NCI-H345 treated with DMSO at 0.1 percent for 48 hours (cell line): ENCODE data around the gene ZNF329.
"Not testable (repeated sequence)": the region's sequence is repeated elsewhere in the genome, so short reads cannot be mapped to it uniquely, and the experiment has no call there.

Experiments used
- DNase-seq: peaks from one replicate; lab custom pipeline; 2025; ENCODE audit not compliant: unreplicated experiment; lab: John Stamatoyannopoulos, UW

ZNF329 gene

GRCh38 chr19:58150328-58150921 is at the start of gene ZNF329:
Gene ZNF329, minus strand, starts transcription at chr19:58150789. Its CDS starts 21,286 bp downstream, at chr19:58129503.
- DNase-seq = no peak

GRCh38 chr19:58196901-58197616 is 46.5 kb upstream of the ZNF329 start:
- DNase-seq = no peak

DNA sequence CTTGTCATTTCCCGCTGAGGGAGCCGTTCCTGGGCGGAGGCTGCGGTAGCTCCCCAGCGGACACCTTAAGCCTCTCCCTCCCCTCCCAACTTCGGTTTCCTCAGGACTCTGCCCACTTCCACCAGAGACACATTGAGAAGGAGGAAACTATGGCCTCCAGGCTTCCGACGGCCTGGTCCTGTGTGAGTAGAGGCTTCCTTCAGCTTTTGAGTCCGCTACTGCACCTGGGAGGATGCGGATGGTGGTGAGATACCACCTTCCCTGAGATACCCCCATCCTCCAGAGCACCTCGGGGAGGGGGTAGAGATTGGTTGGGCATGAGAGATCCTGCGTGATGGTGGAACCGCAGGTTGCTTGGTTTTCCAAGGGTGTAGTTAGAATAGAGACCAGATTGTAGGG is 33.2 kb upstream of the ZNF329 start:
- DNase-seq = no peak

DNA sequence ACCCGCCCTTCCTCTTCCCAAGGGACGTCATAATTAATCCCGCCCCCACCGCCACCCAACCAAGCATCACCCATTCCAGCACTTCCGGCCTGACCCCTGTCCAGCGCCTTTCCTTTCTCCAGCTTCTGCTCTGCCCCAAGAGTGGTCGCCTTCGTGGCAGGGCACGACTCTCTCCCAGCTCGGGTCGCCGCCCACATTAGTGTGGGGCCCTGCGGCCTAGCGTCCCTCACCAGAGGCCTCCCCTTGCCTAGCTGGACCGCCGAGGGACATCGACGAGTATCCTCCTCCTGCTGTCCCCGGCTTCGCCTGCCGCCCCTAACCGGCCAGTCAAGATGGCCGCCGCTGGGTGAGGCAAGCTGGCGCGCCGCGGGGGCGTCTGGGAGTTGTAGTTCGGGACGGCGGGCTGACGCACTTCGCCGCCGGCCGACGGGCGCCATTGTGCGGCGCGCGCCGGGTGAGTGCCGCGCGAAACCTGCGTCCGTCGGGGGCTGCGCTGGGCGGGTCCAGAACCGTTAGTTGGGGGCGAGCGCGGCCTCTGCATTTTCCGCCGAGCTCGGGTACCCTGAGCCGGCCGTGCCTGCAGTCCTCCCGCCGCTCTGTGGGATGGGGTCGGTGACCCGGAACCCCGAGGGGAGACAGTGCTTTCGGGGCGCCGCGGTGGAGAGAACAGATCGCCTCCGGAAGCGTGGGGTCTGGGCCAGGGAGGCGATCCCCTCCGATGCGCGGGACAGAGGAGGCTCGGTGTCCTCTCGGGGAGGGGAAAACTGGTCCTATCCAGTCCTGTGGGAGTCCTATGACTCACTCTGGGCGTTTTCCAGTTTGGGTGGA is 32.6 kb upstream of the ZNF329 start, which contains the start of gene ZNF274:
ZNF274 (plus strand) TSS at position 73 of the 828 bp plus-strand sequence. CDS start 905 bp downstream, outside the sequence.
- DNase-seq = peak; percentile 53

- DNase-seq = no peak
These were observed 32.0 kb upstream of the ZNF329 start for GRCh38 chr19:58182577-58182988.

- no peak for DNase-seq
These were observed 31.4 kb upstream of the ZNF329 start for GRCh38 chr19:58181902-58182576.

GRCh38 chr19:58170860-58171259 is 20.3 kb upstream of the ZNF329 start:
- no peak for DNase-seq

- no peak for DNase-seq
These were observed 16.2 kb upstream of the ZNF329 start for GRCh38 chr19:58166708-58167280.

GRCh38 chr19:58166268-58166667 is 15.7 kb upstream of the ZNF329 start:
- no peak for DNase-seq

GRCh38 chr19:58157045-58157728 is 6.6 kb upstream of the ZNF329 start:
- DNase-seq = no peak

- DNase-seq = peak; percentile 61
These were observed 4.4 kb upstream of the ZNF329 start for GRCh38 chr19:58154679-58155648.

DNA sequence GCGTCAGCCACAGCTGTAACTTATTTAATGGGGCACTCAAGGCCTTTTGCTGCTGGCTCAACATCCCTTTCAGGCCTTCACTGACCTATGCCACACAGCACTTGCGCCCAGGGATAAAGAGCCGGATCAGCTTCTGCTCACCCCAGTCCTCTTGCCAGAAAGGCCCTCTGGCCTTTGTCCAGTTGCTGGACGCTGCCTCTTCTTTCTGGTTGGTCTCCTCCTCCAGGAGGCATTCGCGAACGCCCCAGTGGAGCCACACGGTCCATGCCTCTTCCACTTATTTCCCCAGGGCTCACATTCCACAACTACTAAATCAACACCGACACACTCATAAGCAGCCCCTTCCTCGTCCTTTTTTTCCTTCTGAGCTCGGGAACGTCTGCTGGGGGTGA is 3.7 kb upstream of the ZNF329 start:
- DNase-seq = no peak

DNA sequence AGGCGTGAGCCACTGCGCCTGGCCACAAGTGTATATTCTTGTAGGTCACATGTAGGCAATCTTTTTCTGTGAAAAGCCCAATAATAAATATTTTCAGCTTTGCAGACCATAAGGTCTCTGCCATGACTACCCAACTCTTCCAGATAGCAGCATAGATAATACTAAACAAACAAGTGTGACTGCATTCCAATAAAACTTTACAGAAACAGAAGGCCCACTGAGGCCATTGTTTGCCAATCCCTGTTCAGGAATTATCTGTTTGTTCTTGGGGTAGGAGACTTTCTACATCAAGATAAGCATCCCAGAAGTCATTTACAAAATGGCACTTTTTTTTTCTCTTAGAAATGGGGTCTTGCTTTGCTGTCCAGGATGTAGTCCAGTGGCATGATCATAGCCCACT is 2.8 kb upstream of the ZNF329 start:
- no peak for DNase-seq

- DNase-seq = not testable (repeated sequence)
These were observed 3.1 kb downstream of the ZNF329 start for GRCh38 chr19:58147475-58147874.

DNA sequence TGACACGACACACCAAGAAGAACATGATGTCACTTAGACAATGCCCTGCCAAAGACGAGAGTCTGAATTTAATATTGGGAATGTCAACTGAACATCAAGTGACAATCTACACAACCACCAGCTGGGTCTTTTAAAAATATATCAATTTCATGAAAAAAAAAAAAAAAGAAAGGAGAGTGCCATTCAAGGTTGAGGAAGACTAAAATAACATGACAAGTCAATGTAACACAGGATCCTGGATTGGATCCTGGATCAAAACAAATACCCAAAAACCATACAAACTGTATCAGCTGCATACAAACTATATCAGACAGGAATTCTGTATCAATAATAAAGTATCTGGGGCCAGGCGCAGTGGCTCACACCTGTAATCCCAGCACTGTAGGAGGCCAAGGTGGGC is 4.7 kb downstream of the ZNF329 start:
- DNase-seq = no peak

DNA sequence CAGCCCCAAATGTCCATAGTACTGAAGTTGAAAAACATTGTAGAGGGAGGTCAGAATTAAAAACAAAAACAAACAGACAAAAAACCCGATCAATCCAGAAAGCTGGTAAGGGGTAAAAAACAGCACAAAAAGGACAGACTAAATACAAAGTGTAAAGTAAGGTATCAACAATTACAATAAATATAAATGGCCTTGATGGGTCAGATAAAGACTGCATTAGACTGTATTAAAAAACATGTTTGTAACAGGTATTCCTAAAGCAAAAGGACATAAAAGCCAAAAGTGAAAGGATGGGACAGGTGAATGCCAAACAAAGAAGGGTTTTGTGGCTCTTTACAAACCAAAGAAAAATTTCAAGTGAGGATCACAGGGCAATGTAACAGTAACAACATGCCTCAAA is 16.3 kb downstream of the ZNF329 start:
- DNase-seq = no peak

DNA sequence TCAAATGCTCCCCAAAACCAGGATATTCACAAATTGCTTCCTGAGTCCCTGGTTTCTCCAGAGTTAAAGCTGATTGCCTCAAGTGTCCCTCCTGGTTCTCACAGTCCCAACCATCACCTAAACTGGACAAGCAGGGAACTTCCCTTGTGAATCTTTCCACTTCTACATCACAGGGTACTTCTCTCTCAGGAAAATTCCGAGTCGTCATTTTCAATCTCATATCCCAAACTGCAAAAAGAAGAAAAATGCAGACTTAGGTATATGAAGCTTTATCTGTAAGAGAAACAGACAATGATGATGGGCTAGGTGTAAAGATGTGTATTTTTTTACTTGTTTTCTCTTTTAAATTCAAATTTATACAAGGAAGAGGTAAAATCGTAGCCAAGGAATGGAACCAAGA is 21.3 kb downstream of the ZNF329 start:
- DNase-seq = no peak

DNA sequence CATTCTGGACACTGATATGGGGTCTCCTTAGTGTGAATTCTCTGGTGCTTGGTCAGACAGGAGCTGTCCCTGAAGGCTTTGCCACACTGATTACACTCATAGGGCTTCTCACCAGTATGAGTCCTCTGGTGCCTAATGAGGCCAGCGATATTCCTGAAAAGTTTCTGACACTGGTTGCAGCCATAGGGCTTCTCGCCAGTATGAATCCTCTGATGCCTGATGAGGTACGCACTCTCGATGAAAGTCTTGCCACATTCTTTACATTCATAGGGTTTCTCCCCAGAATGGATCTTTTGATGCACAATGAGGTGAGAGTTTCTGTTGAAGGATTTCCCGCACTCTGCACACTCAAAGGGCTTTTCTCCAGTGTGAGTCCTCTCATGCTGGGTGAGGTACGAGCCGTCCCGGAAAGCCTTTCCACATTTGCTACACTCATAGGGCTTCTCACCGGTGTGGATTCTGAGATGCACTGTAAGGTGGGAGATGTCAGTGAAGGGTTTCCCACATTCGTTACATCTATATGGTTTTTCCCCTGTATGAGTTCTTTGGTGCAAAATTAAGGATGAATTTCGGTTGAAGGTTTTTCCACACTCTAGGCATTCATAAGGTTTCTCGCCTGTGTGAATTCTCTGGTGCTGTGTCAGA is 22.4 kb downstream of the ZNF329 start:
- no peak for DNase-seq

DNA sequence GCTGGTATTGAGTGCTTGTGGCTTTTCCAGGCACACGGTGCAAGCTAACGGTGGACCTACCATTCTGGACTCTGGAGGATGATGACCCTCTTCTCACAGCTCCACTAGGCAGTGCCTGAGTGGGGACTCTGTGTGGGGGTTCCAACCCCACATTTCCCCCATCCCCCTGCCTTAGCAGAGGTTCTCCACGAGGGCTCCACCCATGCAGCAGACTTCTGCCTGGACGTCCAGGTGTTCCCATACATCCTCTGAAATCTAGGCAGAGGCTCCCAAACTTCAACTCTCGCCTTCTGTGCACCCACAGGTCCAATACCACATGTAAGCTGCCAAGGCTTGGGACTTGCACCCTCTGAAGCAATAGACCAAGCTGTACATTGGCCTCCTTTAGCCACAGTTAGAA is 27.2 kb downstream of the ZNF329 start:
- no peak for DNase-seq
